ENCODE data around the gene GTPBP2. TPM values are rescaled to one million over a fixed set of nuclear protein-coding genes. Genes with fewer than 3 reads are reported as not detected.

The GTPBP2 gene
- total RNA-seq, 1 donor from 2014 or later, result 96.5 TPM

GRCh38 chr6:43647613-43648012 is 18.5 kb upstream of the GTPBP2 start:
- Histone ChIP-seq H3K4me3 (ENCODE audit: low read depth, low read length) (no peak overlapping the region), H3K36me3 (ENCODE audit: control insufficient read depth, insufficient read depth, low read length) (no peaks in the 10 kb centered on the region), H3K27me3 (ENCODE audit: control insufficient read depth, insufficient read depth, low read length) (no peaks in the 10 kb centered on the region)
- DNase-seq (ENCODE audit: low read depth), result no peak
- TF ChIP-seq, protein P1, sequence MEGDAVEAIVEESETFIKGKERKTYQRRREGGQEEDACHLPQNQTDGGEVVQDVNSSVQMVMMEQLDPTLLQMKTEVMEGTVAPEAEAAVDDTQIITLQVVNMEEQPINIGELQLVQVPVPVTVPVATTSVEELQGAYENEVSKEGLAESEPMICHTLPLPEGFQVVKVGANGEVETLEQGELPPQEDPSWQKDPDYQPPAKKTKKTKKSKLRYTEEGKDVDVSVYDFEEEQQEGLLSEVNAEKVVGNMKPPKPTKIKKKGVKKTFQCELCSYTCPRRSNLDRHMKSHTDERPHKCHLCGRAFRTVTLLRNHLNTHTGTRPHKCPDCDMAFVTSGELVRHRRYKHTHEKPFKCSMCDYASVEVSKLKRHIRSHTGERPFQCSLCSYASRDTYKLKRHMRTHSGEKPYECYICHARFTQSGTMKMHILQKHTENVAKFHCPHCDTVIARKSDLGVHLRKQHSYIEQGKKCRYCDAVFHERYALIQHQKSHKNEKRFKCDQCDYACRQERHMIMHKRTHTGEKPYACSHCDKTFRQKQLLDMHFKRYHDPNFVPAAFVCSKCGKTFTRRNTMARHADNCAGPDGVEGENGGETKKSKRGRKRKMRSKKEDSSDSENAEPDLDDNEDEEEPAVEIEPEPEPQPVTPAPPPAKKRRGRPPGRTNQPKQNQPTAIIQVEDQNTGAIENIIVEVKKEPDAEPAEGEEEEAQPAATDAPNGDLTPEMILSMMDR (IDR thresholded peaks at IDR 0.05; ENCODE audit: insufficient read depth, low read length, poor library complexity, severe bottlenecking), result no peak

DNA sequence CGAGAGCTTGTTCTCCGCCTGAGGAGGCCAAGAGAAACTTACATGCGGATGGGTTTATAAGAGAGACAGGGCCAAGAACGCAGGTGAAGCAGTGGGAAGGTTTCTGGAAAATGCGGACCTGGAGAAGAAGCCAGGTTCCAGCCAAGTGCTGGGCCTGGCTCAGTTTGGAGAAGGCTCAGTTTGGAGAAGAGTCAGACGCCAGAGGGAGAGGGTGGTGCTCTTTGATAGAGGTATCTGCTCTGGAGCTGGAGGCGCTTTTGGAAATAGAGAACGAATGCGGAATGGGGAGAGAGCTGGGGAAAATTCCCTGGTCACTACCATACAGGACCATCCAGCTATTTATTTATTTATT is 16.5 kb upstream of the GTPBP2 start:
- TF ChIP-seq, protein P1 (IDR thresholded peaks at IDR 0.05; ENCODE audit: insufficient read depth, low read length, poor library complexity, severe bottlenecking), result no peak
- no peak for DNase-seq (ENCODE audit: low read depth)
- no peaks in the 10 kb centered on the region for H3K36me3 ChIP-seq (ENCODE audit: control insufficient read depth, insufficient read depth, low read length)
- no peaks in the 10 kb centered on the region for H3K27me3 ChIP-seq (ENCODE audit: control insufficient read depth, insufficient read depth, low read length)
- H3K4me3 ChIP-seq (ENCODE audit: low read depth, low read length), result peak overlapping the region; percentile 48

- H3K27me3 ChIP-seq (ENCODE audit: control insufficient read depth, insufficient read depth, low read length), result no peaks in the 10 kb centered on the region
- TF ChIP-seq, protein P1 (IDR thresholded peaks at IDR 0.05; ENCODE audit: insufficient read depth, low read length, poor library complexity, severe bottlenecking), result no peak
- no peak for DNase-seq (ENCODE audit: low read depth)
- peak within 1 kb of the TSS; percentile 48 for H3K4me3 ChIP-seq (ENCODE audit: low read depth, low read length)
- no peaks in the 10 kb centered on the region for H3K36me3 ChIP-seq (ENCODE audit: control insufficient read depth, insufficient read depth, low read length)
Measured at GRCh38 chr6:43644940-43645612, 16.0 kb upstream of the GTPBP2 start, which contains the start of gene RSPH9. Gene RSPH9, plus strand, starts transcription at chr6:43645036. Its CDS starts 63 bp downstream, at chr6:43645099.

DNA sequence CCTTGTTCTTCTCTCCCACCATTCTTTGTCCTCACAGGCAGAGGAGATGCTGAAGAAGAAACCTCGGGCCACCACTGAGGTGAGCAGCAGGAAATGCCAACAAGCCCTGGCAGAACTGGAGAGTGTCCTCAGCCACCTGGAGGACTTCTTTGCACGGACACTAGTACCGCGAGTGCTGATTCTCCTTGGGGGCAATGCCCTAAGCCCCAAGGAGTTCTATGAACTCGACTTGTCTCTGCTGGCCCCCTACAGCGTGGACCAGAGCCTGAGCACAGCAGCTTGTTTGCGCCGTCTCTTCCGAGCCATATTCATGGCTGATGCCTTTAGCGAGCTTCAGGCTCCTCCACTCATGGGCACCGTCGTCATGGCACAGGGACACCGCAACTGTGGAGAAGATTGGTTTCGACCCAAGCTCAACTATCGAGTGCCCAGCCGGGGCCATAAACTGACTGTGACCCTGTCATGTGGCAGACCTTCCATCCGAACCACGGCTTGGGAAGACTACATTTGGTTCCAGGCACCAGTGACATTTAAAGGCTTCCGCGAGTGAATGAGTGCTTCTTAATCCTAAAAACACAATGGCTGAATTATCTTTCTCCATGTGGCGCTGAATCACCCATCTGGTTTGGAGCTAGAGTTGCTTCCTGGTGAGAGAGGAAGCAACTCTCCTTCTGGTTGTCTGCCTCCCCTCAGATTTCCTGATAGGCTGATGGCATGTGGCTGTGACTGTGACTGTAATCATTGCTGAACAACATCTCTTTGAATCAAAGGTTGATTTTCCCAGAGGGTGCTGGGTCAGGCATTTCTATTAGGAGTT is 11.1 kb upstream of the GTPBP2 start:
- no peaks in the 10 kb centered on the region for H3K36me3 ChIP-seq (ENCODE audit: control insufficient read depth, insufficient read depth, low read length)
- TF ChIP-seq, protein P1 (IDR thresholded peaks at IDR 0.05; ENCODE audit: insufficient read depth, low read length, poor library complexity, severe bottlenecking), result no peak
- H3K27me3 ChIP-seq (ENCODE audit: control insufficient read depth, insufficient read depth, low read length), result no peaks in the 10 kb centered on the region
- H3K4me3 ChIP-seq (ENCODE audit: low read depth, low read length), result no peak overlapping the region
- no peak for DNase-seq (ENCODE audit: low read depth)

- H3K27me3 ChIP-seq (ENCODE audit: control insufficient read depth, insufficient read depth, low read length), result no peaks in the 10 kb centered on the region
- no peak for DNase-seq (ENCODE audit: low read depth)
- H3K4me3 ChIP-seq (ENCODE audit: low read depth, low read length), result peak overlapping the region; percentile 69
- TF ChIP-seq, protein P1 (IDR thresholded peaks at IDR 0.05; ENCODE audit: insufficient read depth, low read length, poor library complexity, severe bottlenecking), result no peak
- H3K36me3 ChIP-seq (ENCODE audit: control insufficient read depth, insufficient read depth, low read length), result no peaks in the 10 kb centered on the region
Measured at GRCh38 chr6:43636308-43636659, 7.2 kb upstream of the GTPBP2 start.
